Peyer's patch (tissue), 4 donors: Measurements from ENCODE around the gene AGBL4. TPM values are rescaled to one million over a fixed set of nuclear protein-coding genes. Genes with fewer than 3 reads are reported as not detected.

Experiments used
- DNase-seq, 3 donors: peaks; one replicate each; pipeline ENCODE4 v3.0.0-alpha.2; 2017 to 2019
- H3K27ac ChIP-seq, 4 donors: fragments of 200-600 bp; sonication (generic); one replicate each; pipeline ENCODE4 v1.5.1; 2016 to 2019
- H3K27me3 ChIP-seq, 2 donors: fragments of 200-600 bp; sonication (generic); one replicate each; pipeline ENCODE4 v1.5.1; 2019
- H3K36me3 ChIP-seq, 3 donors: fragments of 200-600 bp; sonication (generic); one replicate each; pipeline ENCODE4 v1.5.1; 2016 to 2019
- H3K4me1 ChIP-seq, 4 donors: fragments of 200-600 bp; sonication (generic); one replicate each; pipeline ENCODE4 v1.5.1; 2016 to 2019
- H3K4me3 ChIP-seq, 4 donors: fragments of 200-600 bp; sonication (generic); 1 replicate in 3 of 4; 2 replicates in 1 of 4; pipeline ENCODE4 v1.5.1; 2016 to 2019; ENCODE audit warnings: mild to moderate bottlenecking in 1 of 4
- H3K9me3 ChIP-seq, 4 donors: fragments of 200-600 bp; sonication (generic); one replicate each; pipeline ENCODE4 v1.5.1; 2016 to 2019; ENCODE audit warnings: mild to moderate bottlenecking in 1 of 4
- POLR2A ChIP-seq, 2 donors: fragments of 450-650 bp; IDR thresholded peaks; one replicate each; pipeline ENCODE4 v1.5.1; 2017; ENCODE audit warnings: antibody characterized with exemption in 2 of 2, mild to moderate bottlenecking in 2 of 2, moderate library complexity in 2 of 2
- total RNA-seq, 4 donors: library from RNA; depleted of rRNA; stranded (reverse); fragments of >200 nt; gene quantifications; one replicate each; pipeline ENCODE4 v1.1.0, GENCODE V29; 2016
- TF ChIP-seq, protein P1 (sequence below), 6 experiments: fragments of 450-650 bp in 4 of 6; fragments of 200-600 bp in 2 of 6; sonication (generic) in 1 of 6; IDR thresholded peaks; one replicate each; pipeline ENCODE4 v1.5.1; 2017 to 2019; ENCODE audit warnings: antibody characterized with exemption in 6 of 6, mild to moderate bottlenecking in 3 of 6, moderate library complexity in 1 of 6

AGBL4 gene
- total RNA-seq, 4 donors from 2014 or later: 2.5 TPM; not detected in 3

DNA sequence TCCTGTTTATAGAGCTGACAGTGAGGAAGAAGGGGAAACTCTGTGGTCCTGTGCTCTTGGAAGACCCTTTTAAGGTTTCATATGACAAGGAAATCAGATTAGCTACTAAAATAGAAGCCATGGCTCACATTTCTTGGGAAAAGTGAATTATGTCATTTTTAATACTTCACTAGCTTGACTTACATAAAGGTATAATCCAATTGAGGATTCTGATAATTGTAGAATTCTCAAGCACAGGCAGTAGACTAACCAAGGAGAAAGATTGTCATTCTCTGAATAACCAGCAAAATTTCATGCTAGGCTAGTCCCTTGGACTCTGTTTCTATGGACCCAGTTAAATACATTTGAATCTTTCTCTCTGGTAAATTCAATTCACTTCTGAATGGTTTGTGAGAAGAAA, 634.1 kb downstream of the AGBL4 start:
- Histone ChIP-seq H3K27ac (no peak overlapping the region), H3K9me3 (no peaks in the 10 kb centered on the region), H3K4me3 (no peak overlapping the region), H3K36me3 (no peaks in the 10 kb centered on the region), H3K27me3 (no peaks in the 10 kb centered on the region), H3K4me1 (no peaks in the 10 kb centered on the region)
- TF ChIP-seq POLR2A (IDR thresholded peaks at IDR 0.05): no peak
- TF ChIP-seq, protein P1, sequence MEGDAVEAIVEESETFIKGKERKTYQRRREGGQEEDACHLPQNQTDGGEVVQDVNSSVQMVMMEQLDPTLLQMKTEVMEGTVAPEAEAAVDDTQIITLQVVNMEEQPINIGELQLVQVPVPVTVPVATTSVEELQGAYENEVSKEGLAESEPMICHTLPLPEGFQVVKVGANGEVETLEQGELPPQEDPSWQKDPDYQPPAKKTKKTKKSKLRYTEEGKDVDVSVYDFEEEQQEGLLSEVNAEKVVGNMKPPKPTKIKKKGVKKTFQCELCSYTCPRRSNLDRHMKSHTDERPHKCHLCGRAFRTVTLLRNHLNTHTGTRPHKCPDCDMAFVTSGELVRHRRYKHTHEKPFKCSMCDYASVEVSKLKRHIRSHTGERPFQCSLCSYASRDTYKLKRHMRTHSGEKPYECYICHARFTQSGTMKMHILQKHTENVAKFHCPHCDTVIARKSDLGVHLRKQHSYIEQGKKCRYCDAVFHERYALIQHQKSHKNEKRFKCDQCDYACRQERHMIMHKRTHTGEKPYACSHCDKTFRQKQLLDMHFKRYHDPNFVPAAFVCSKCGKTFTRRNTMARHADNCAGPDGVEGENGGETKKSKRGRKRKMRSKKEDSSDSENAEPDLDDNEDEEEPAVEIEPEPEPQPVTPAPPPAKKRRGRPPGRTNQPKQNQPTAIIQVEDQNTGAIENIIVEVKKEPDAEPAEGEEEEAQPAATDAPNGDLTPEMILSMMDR (IDR thresholded peaks at IDR 0.05): no peak
- DNase-seq: no peak

- H3K4me3 ChIP-seq: no peak overlapping the region
- H3K4me1 ChIP-seq: no peaks in the 10 kb centered on the region
- no peaks in the 10 kb centered on the region for H3K27me3 ChIP-seq
- DNase-seq: no peak
- no peak overlapping the region for H3K27ac ChIP-seq
- no peaks in the 10 kb centered on the region for H3K9me3 ChIP-seq
- no peaks in the 10 kb centered on the region for H3K36me3 ChIP-seq
- no peak for TF ChIP-seq POLR2A (IDR thresholded peaks at IDR 0.05)
- TF ChIP-seq, protein P1 (IDR thresholded peaks at IDR 0.05): no peak
Measured at GRCh38 chr1:49364676-49365075, 659.1 kb downstream of the AGBL4 start.

- no peaks in the 10 kb centered on the region for H3K4me1 ChIP-seq
Measured at GRCh38 chr1:49363628-49364027, 660.1 kb downstream of the AGBL4 start.

DNA sequence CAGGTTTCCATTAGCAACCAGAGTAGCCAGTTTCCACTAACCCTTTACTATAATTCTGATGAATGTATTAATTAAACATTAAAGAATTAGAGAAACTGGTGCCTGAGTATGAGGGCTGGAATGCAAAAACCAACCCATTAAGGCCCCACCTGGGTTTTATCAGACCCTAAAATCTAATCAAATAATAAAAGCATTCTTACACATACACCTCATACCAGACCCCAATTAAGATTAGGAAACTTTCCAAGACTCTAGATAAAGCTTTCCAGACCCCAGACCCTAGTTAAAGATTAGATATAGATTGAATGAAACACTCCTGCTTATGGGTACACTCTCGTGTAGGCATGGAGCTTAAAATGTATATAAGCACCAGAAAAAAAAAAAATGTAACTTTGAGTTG, 665.7 kb downstream of the AGBL4 start:
- Histone ChIP-seq H3K36me3 (no peaks in the 10 kb centered on the region), H3K4me1 (no peaks in the 10 kb centered on the region), H3K9me3 (no peaks in the 10 kb centered on the region), H3K27ac (no peak overlapping the region), H3K27me3 (no peaks in the 10 kb centered on the region), H3K4me3 (no peak overlapping the region)
- DNase-seq: no peak
- TF ChIP-seq, protein P1 (IDR thresholded peaks at IDR 0.05): no peak
- no peak for TF ChIP-seq POLR2A (IDR thresholded peaks at IDR 0.05)

More at GRCh38 chr1:49363628-49364027, 660.1 kb downstream of the AGBL4 start:
- Histone ChIP-seq H3K27ac (no peak overlapping the region), H3K27me3 (no peaks in the 10 kb centered on the region), H3K36me3 (no peaks in the 10 kb centered on the region), H3K9me3 (no peaks in the 10 kb centered on the region), H3K4me3 (no peak overlapping the region)
- DNase-seq: no peak
- TF ChIP-seq, protein P1 (IDR thresholded peaks at IDR 0.05): no peak
- no peak for TF ChIP-seq POLR2A (IDR thresholded peaks at IDR 0.05)

- Histone ChIP-seq H3K27ac (no peak overlapping the region), H3K9me3 (no peaks in the 10 kb centered on the region), H3K4me3 (no peak overlapping the region), H3K4me1 (no peaks in the 10 kb centered on the region), H3K36me3 (no peaks in the 10 kb centered on the region), H3K27me3 (no peaks in the 10 kb centered on the region)
- no peak for DNase-seq
- TF ChIP-seq POLR2A (IDR thresholded peaks at IDR 0.05): no peak
- TF ChIP-seq, protein P1 (IDR thresholded peaks at IDR 0.05): no peak
Measured at GRCh38 chr1:49356594-49356993, 667.2 kb downstream of the AGBL4 start.

DNA sequence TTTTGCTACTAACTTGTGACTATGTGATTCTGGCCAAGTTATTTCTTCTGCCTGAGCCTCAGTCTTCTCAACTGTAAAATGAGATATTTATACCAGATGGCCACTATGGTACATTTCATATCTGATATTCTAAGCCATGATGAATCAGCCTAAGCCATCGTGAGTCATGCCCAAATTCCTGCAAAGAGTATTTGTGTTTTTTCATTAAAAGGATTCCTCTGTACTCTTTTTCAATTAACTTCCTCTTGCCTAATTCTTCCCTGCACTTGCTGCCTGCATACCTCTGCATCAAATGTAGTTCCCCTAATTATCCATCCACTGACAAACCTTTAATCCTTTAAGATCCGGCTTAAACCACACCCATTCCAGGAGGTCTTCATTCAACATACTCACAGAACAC, 672.0 kb downstream of the AGBL4 start:
- Histone ChIP-seq H3K4me1 (no peaks in the 10 kb centered on the region), H3K4me3 (no peak overlapping the region), H3K27ac (no peak overlapping the region), H3K36me3 (no peaks in the 10 kb centered on the region), H3K27me3 (no peaks in the 10 kb centered on the region), H3K9me3 (no peaks in the 10 kb centered on the region)
- DNase-seq: no peak
- TF ChIP-seq, protein P1 (IDR thresholded peaks at IDR 0.05): no peak
- no peak for TF ChIP-seq POLR2A (IDR thresholded peaks at IDR 0.05)
